ENCODE measurements around the gene APOH.

APOH gene

DNA sequence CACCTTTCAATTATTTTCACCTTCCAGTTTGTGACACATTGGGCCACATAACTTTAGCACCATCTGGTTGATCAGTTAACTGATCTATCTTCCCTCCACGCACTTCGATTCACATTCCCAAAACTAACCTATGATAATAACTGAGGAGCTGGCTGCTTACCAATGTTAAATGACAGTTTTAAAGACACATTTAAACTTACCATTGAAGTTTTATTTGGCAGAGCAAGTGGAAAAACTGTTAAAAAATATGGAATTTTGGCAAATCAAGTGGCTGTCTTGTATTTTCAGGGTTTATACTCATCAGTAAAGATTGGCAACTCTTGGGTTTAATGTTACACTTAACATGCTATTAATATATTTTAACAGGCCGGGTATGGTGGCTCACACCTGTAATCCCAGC is 5.4 kb upstream of the APOH start:
- no peak for DNase-seq (ENCODE audit: low spot score)

DNA sequence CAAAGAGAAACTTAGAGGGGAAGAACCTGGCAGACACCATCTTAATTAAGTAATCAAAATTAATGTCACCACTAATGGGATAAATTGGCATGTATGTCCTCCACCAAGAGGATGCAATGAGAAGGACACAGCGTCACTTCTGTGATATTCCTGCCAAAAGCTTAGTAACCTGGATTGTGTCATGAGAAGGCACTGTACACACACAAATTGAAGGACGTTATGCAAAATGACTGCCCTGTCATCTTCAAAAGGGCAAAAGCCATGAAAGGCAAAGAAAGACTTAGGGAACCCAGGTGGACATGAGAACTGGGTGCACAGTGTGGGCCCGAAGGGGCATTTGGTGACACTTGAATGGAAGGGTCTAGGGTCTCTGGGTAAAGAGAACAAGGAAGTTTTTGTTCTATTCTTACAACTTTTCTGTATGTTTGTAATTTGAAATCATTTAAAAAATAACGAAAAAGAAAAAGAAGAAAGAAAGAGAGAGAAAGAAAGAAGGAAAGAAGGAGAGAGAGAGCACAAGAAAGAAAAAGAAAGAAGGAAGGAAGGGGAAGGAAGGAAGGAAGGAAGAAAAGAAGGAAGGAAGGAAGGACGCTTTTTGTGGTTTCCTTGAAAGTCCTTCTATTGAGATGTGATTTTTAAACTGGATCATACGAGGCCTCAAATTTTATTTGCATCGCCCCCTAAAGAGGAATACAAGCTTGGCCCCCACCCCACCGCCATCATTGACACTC is 4.0 kb upstream of the APOH start:
- DNase-seq (ENCODE audit: low spot score) = no peak

DNA sequence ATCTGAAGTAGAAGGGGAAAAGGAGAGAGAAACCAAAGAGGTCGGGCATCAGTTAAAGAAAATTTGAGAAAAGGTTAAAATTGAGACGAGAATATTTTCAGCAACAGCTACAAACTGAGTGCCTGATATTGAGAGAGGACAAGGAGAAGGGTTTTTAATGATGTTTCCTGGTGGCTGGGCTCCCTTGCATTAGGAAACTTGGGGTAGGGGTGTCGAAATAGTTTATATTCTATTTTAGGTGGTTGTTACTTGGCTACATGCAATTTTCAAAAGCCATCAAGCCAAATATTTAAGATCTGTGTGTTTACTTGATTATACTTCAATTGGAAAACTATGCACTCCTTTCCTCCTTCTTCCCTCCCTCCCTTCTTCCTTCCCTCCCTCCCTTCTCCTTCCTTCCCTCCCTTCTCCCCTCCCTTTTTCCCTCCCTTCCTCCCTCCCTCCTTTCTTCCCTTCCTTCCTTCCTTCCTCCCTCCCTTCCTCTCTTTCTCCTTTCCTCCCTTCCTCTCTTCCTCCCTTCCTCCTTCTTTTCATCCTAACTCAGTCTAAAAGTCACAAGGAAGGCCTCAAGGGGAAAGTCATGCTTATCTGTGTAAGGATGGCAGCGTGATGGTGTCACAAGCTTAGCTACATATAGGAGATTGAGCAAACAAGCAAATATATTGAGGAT is 1.8 kb upstream of the APOH start:
- no peak for DNase-seq (ENCODE audit: low spot score)

DNA sequence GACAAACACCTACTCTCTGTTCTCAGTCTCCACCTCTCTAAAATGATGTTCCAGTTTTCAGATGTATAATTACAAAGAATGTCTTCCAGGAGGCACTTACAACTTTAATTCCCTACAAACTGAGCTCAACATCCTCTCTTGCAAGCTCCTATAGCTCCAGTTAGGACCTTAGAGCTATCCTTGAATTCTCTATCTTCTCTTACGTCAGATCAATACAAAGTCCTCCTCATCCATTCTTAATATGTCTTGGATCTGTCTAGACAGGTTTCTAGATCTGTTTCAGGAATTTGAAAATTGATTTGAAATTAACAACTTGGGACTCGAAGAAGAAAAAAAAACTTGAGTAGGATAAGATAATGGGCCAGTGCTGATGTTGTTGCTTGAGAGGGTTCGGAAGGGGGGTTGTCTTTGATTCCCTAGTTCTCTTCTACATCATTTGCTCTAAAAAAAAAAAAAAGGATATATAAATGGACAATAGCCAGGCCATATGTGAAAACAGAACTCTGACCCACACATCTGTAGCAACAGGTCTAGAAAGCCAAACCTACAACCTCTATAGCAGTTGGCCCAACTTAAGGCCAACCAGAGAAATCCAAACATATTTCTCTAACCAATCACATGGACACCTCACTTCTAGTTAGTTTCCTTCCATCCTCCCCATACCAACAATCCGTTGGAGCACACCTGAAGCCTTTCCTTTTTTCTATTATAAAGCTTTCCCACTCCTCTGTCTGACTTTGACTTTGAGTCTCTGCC is 746 bp upstream of the APOH start:
- no peak for DNase-seq (ENCODE audit: low spot score)

DNA sequence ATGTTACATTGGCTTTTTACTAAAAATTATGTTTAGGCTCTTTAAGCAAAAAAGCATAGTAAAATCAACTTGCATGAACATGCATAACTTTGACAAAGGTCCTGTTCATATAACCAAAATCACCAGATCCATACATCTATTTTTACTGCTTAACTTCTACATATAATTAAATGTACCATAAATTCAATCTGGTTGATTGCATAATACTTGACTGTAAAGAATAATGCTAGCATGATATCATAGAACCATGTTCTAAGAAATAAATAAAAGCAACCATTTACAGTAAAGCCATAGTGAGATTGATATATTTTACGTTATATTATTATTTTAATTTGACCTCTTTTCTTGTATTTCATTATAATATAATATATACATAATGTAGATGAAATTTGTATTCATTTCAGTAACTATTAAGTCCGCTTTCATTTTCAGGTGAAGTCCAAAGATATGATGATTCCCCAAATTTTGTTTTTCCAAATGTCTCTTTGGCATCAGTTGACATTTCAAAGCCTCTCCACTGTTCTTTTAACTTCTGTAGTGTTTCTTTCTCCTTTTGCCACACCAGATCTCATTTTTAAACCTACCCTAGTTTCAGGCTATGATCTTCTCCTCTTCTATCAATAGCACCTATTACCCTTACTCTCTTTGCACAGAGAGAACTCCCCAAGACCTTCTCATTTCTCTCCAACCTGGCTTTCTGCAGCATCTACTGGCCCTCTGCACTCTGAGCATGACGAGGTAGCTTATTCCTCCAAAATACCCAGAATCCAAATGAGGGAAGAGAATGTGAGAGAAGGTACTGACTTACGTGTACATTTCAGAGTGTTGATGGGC is 1.8 kb downstream of the APOH start:
- no peak for DNase-seq (ENCODE audit: low spot score)

DNA sequence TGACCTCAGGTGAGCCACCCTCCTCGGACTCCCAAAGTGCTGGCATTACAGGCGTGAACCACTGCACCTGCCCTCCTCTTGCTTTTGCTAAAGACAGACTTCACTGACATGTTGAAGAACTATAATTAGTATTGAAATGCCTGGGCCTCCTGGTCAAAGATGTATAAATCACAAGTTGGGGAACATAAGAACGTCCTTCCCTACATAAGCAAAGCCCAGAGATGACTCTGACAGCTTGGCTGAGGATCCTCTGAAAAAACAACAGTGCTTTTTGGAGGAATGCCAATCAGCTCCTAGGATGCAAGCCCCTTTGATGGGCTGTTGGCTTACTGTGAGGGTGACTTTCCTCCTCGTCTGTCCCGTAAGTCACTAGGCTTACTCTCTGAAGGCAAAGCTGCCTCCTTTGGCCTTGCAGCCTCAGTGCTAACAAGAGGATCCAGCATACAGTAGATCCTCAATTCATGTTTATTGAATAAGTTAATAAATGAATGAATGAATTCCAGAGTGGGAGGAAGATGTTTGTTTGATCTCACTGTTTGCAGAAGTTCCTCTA is 6.3 kb downstream of the APOH start:
- DNase-seq (ENCODE audit: low spot score) = no peak

DNA sequence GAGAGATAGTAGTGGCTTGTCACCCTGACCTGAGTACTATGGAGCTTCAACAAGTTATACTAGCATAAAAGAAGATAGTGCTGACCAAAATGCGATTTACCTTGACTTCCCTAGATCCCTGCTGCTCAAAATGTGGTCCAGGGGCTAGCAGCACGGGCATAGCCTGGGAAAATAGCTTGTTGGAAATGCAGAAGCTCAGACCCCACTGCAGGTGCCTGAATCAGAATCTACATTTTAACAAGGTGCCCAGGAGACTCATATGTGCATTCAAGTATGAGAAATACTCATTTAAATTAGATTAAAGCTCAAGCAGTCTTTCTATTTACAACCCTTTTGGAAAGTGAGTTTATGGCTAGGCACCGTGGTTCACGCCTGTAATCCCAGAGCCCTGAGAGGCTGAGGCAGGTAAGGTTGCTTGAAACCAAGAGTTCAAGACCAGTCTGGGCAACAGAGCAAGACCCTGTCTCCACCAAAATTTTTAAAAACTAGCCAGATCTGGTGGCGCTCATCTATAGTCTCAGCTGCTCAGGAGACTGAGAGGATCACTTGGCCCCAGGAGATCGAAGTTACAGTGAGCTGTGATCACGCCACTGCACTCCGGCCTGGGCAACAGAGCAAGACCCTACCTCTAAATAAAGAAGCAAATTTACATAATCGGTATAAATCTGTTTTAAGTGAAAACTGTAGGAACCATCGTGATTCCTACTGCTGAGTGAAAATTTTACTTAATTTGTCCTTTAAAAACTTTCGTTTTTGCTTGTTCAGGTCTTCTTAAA is 7.3 kb downstream of the APOH start:
- DNase-seq (ENCODE audit: low spot score) = no peak

DNA sequence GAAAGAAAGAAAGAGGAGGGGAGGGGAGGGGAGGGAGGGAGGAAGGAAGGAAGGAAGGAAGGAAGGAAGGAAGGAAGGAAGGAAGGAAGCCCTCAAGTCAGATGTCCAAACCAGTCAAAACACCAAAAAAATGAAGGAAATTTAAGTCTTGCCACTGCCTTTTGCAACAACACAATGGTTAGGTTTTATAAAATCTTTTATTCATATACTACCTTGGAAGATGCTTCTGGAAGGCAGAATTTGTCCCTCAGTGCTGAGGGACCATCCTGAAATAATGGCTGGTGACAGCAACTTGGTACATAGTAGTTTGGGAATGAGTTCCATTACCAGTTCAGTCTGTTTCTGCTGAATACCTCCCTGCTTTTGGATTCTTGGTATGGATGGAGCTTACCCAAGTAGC is 7.9 kb downstream of the APOH start:
- DNase-seq (ENCODE audit: low spot score) = no peak

DNA sequence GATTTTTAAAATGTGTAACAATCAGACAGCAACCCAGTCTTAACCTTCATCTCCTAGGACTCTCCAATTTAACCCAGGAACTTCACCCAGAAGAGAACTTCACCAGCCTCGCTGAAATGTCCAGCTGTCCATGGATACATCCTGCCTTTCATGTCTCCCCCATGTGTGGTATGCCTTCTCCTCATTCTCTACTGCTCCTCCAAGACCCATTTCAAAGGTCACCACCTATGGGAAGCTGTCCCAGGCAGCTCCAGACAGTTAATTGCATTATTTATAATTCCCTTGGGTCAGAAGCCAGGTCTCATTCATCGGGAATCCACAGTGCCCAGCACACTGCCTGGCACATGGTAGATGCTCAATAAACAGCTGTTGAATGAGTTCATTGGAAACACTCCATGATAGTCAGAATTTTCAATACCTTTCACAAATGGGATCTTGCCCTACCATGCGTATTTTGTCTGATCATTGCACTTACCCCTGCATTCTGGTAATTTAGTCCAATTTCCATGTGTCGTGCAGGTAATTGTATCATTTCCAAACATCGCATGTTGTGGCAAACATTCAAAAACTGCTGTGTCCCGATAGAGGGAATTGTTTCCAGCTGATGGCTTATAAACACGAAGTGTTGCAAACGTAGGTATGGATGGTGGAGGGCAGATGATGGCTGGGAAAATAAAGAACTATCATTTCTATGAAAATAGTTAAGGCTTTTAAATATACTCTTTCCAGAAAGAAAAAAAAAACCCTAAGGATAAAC is 9.0 kb downstream of the APOH start:
- no peak for DNase-seq (ENCODE audit: low spot score)

DNA sequence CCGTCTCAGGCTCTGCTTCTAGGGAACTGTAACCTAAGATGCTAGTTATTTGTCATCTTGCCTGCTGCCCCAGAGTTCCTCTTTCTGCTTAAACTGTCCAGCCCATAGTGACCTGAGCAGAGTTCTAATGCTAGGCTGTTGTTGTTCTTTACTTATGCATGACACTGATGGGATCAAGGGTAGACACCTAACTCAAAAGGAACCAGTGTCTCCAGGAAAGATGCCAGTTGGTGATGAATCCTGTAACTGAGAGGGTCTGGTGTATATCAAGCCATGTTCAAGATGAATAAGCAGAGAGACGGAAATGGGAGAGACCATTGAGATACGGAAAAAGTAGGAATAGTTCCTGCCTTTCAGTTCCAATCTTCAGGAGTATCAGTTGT is 13.7 kb downstream of the APOH start:
- no peak for DNase-seq (ENCODE audit: low spot score)

DNA sequence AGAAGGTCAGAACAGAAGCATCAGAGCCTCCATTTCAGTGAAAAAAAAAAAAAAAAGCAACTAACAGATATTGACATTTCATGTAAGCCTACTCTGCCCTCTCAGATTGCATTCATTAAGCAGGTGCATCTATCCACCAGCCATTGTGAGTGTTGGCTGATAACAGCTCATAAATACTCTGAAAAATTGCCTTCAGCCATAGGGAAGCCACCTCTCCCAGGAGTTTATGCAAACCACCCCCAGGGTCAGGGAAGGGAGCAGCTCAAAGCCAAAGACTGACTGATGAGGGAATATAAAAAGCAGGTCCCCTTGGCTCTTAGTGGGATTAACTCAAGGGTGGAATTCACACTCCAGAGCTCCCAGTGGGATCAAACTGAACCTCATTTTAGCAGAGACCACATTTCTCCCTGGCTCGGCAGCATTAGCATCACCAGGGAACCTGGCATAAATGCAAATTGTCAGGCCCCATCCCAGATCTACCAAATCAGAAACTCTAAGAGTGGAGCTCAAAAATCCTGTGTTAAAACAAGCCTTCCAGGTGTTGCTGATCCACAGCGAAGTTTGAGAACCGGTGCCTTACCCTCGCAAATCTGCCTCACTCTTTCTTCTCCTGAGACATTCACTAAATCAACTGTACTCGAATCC is 14.2 kb downstream of the APOH start:
- no peak for DNase-seq (ENCODE audit: low spot score)

DNA sequence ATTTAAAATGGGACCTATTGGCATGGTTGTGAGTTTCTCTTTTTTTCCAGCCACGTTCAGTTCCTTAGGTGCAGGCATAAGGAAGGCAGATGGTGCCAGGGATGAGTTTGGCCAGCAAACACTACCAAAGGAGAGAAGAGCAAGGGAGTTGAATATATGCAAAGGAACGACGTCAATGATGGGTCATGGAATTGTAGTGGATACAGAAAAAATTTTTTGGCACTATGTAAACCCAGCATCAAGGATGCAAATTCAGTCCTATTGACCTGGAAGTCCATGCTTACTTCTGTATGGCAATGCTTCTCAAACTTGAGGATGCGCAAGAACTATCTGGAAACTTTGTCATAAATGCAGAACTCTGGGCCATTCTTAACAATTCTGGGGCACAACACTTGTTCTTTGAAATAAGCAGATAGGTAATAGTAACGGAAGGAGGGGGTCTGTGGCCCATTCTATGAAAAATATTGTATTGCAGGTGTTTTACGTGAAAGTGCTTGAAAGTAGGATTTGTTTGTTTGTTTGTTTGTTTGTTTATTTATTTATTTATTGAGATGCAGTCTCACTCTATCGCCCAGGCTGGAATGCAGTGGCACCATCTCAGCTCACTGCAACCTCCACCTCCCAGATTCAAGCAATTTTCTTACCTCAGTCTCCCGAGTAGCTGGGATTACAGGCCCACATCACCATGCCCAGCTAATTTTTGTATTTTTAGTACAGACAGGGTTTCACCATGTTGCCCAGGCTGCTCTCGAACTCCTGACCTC is 18.0 kb downstream of the APOH start:
- DNase-seq (ENCODE audit: low spot score) = no peak

DNA sequence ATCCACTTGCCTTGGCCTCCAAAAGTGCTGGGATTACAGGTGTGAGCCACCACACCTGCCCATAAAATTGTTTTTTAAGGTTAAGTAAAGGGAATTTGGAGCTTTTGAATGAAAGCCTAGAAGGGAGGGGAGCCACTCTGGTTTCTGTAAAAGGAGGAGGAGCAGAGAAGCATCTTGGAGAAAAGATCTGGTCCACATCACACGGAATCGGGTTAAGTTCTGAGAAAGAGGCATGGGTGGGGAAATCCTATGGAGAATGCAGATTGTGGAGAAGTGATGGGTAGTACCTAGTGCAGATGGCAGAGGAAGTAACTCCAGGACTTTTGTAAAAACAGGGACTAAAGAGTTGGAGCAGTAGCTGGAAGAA is 19.0 kb downstream of the APOH start:
- DNase-seq (ENCODE audit: low spot score) = no peak

DNA sequence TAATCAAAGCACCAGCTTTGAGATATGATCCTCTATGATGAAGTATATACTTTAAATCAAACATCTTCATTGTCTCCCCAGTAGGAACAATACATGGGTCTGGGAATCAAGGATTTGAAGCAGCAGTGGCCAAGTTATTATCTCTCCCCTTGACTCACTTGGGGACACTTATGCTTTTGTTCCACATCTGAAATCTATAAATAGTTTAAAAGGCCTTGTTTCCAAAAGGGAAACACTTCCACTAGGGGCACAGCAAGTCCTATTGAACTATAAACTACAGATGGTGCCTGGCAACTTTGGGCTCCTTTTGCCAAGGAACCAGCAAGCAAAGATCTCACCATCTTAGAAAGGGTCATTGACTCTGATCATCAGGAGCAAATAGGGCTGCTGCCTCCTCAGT is 21.3 kb downstream of the APOH start:
- no peak for DNase-seq (ENCODE audit: low spot score)

DNA sequence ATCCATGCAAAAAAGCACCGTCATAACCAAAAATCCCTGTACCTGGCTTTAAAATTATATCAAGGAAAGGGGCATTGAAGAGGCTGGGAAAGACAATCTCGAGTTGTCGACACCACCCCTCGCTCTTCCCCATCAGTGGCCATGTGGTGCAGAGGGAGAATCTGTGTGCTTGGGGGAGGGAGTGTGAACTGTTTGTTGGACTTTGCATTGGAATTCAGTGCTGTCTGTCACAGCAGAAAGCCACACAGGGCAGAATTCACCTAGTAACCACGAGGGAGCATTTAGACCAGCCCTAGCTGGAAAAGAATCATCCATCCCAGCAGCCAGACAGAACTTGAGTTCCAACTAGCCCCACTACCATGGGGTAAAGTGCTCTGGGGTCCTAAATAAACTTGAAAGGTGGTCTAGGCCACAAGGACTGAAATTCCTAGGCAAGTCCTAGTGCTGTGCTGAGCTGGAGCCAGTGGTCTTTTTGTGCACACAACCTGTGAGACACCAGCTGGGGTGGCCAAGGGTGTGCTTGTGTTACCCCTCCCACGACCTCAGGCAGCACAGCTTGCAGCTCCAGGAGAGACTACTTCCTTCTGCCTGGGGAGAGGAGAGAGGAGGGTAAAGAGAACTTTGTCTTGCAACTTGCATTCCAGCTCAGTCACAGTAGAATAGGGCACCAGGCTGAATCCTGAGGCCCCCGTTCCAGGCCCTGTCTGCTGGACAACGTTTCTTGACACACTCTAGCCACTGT is 25.8 kb downstream of the APOH start:
- no peak for DNase-seq (ENCODE audit: low spot score)

DNA sequence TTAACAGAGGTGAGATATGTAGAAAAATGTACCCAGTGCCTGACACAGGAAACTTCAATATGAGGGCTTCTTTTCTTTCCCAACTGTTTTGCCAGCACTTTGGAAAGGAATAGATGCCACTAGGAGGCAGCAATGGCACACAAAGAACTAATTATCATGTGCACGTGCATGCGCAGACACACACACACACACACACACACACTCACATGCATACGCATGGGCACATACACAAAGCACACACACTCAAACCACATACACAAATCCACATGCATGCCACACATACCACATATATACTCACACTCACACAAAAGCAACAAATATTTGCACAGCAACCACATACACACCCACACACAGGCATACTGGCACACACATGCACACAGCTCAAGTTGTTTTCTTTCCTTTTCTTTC is 28.5 kb downstream of the APOH start:
- peak; percentile 72 for DNase-seq (ENCODE audit: low spot score)

DNA sequence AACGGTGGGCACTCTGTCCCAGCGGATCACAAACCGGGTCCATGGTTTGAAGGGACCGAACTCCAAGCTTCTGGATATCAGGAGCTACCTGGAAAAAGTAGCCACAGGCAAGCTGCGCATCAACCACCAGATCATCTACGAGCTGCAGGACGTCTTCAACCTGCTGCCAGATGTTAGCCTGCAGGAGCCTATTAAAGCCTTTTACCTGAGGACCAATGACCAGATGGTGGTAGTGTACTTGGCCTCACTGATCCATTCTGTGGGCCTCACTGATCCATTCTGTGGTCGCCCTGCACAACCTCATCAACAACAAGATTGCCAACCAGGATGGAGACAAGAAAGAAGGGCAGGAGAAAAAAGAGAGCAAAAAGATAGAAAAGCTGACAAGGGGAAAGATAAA is 31.0 kb downstream of the APOH start:
- DNase-seq (ENCODE audit: low spot score) = no peak

DNA sequence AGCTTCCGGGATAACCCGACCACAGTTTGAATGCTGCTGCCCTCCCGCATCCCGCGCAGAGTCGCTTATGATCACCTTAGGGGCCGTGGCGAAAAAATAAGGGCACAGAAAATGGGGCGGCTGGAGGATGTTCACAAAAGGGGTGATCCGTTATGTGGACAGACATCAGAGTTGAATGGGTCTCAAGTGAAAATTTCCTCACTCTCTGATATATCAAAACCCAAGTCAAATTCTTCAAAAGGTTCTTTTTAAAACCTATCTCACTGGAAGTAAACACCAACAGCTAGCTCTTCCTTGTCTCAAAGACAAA is 36.9 kb downstream of the APOH start:
- DNase-seq (ENCODE audit: low spot score) = no peak
